Stimulated activated CD8-positive, alpha-beta memory T cell treated with anti-CD3 and anti-CD28 coated beads, Interleukin-4, amount 100 ng/mL, for 1 hour (primary cell): ENCODE measurements around the gene MACROD2.

Experiments
- DNase-seq, 2 donors: peaks; one replicate each; pipeline ENCODE4 v3.0.0-alpha.2; 2020; ENCODE audit warnings: low read depth in 2 of 2, low spot score in 1 of 2

MACROD2 gene

GRCh38 chr20:14576196-14576877 is 581.0 kb downstream of the MACROD2 start:
- no peak for DNase-seq

- DNase-seq, result no peak
These were observed 585.2 kb downstream of the MACROD2 start for GRCh38 chr20:14580418-14581074.

GRCh38 chr20:14581731-14582130 is 586.4 kb downstream of the MACROD2 start:
- no peak for DNase-seq

GRCh38 chr20:14582855-14583254 is 587.5 kb downstream of the MACROD2 start:
- no peak for DNase-seq

GRCh38 chr20:14583413-14583812 is 588.1 kb downstream of the MACROD2 start:
- DNase-seq, result no peak

GRCh38 chr20:14589383-14589782 is 594.1 kb downstream of the MACROD2 start:
- no peak for DNase-seq

- DNase-seq, result no peak
These were observed 599.7 kb downstream of the MACROD2 start for GRCh38 chr20:14595051-14595450.

GRCh38 chr20:14597206-14597715 is 601.9 kb downstream of the MACROD2 start:
- no peak for DNase-seq

GRCh38 chr20:14599613-14600012 is 604.3 kb downstream of the MACROD2 start:
- no peak for DNase-seq

GRCh38 chr20:14600527-14600926 is 605.2 kb downstream of the MACROD2 start:
- no peak for DNase-seq

- DNase-seq, result no peak
These were observed 608.8 kb downstream of the MACROD2 start for GRCh38 chr20:14604143-14604542.

- DNase-seq, result no peak
These were observed 614.3 kb downstream of the MACROD2 start for GRCh38 chr20:14609328-14610221.

- DNase-seq, result no peak
These were observed 616.2 kb downstream of the MACROD2 start for GRCh38 chr20:14611479-14611878.

GRCh38 chr20:14612391-14612790 is 617.1 kb downstream of the MACROD2 start:
- no peak for DNase-seq

GRCh38 chr20:14616003-14616402 is 620.7 kb downstream of the MACROD2 start:
- no peak for DNase-seq

- no peak for DNase-seq
These were observed 621.8 kb downstream of the MACROD2 start for GRCh38 chr20:14617123-14617522.

- DNase-seq, result no peak
These were observed 624.1 kb downstream of the MACROD2 start for GRCh38 chr20:14619411-14619810.

GRCh38 chr20:14622796-14623195 is 627.5 kb downstream of the MACROD2 start:
- DNase-seq, result no peak

GRCh38 chr20:14631011-14631410 is 635.7 kb downstream of the MACROD2 start:
- no peak for DNase-seq

- DNase-seq, result no peak
These were observed 637.6 kb downstream of the MACROD2 start for GRCh38 chr20:14632906-14633305.

GRCh38 chr20:14633507-14633906 is 638.2 kb downstream of the MACROD2 start:
- no peak for DNase-seq

- DNase-seq, result no peak
These were observed 639.3 kb downstream of the MACROD2 start for GRCh38 chr20:14634665-14635064.
